Measurements from ENCODE around the gene MKI67. TPM values are rescaled to one million over a fixed set of nuclear protein-coding genes. Genes with fewer than 3 reads are reported as not detected.

Gene MKI67
- total and polyA plus RNA-seq, 8 donors, result 0.61 to 60.8 (median 7.7) TPM

DNA sequence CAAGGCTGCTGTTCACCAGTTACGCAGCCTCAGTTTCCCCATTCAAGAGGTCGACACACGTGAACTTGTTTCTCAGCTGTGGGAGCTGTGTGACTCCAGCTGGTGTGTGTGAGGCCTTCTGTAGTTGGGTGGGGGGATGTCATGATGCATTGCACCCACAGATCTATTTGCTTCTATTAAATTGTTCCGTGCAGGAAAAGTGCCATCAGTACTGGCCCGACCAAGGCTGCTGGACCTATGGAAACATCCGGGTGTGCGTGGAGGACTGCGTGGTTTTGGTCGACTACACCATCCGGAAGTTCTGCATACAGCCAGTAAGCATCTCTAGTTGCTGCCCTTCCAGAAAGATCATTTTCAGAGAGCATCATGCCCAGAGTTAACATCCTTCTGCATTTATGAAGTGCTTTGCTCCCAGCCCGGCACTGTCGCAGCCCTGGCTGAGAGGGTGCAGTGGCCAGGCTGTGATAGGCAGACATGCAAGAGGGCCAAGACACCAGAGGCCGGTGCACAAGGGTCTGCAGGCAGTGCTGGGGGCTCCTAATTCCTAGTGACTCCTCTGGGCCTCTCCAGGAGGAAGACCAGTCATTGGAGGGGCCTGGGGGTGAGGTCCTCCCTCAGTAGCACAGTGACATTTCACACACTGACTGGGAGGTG lies 60.2 kb downstream of the MKI67 start:
- no peak overlapping the region for H3K4me3 ChIP-seq
- H3K27ac ChIP-seq, result peak overlapping the region in 2 of 5 donors; percentile 81 to 87
- no peak for DNase-seq
- intact Hi-C loops (cut with DNase I; ENCODE audit: low total_unique reads), result no loop called here
- no peak for TF ChIP-seq POLR2AphosphoS5 (IDR thresholded peaks at IDR 0.05)
- peaks cover 13 to 39% (median 16%) of the 10 kb centered on the region in 4 donors for H3K4me1 ChIP-seq
- peaks cover 17 to 66% (median 49%) of the 10 kb centered on the region in 4 donors for H3K36me3 ChIP-seq
- H3K9me3 ChIP-seq, result no peaks in the 10 kb centered on the region
- WGBS, 5 donors, result 83 to 96% (median 92%) methylated on average over 13 of the region's 13 CpGs
- H3K27me3 ChIP-seq, result no peaks in the 10 kb centered on the region

DNA sequence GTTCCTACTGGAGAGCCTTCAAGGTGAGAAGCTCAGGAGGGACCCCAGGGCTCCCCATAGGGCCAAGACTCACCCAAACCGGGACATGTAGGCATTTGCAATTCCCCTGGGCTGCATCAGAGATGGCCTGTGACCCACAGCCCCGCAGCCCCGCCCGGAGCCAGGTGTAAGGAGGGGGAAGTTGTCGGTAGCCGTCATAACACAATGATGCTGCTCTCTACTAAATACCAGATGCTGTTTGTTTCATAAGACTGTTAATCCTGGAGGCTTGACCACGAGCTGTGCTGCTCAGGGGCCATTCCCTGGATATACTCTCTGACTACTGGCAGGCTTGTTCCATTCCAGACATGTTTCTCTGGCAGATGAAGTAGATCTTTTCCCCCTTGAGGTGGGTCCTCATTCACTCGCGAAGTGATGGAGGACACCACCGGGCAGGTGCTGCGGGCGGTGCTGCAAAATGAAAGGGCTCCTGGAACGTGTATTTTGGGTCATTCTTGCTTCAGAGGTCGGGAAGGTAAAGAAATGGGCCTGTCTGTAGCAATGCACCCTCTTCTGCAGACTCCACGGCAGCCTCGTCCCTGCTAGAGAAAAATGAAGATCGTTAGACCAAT lies 61.1 kb downstream of the MKI67 start:
- DNase-seq, result no peak
- Histone ChIP-seq H3K36me3 (peaks cover 14 to 66% (median 45%) of the 10 kb centered on the region in 4 donors), H3K27me3 (no peaks in the 10 kb centered on the region), H3K9me3 (no peaks in the 10 kb centered on the region), H3K27ac (peak overlapping the region; percentile 7 to 87 (median 61)), H3K4me1 (peaks cover 13 to 39% (median 16%) of the 10 kb centered on the region in 4 donors), H3K4me3 (peak overlapping the region in 1 of 4 donors; percentile 5)
- intact Hi-C loops (cut with DNase I; ENCODE audit: low total_unique reads), result no loop called here
- 70 to 76% (median 74%) methylated on average over 17 of the region's 17 CpGs for WGBS, 5 donors
- TF ChIP-seq POLR2A (IDR thresholded peaks at IDR 0.05) (no peak), POLR2AphosphoS5 (IDR thresholded peaks at IDR 0.05) (no peak), EP300 (IDR thresholded peaks at IDR 0.05) (no peak)
- TF ChIP-seq, protein P1, sequence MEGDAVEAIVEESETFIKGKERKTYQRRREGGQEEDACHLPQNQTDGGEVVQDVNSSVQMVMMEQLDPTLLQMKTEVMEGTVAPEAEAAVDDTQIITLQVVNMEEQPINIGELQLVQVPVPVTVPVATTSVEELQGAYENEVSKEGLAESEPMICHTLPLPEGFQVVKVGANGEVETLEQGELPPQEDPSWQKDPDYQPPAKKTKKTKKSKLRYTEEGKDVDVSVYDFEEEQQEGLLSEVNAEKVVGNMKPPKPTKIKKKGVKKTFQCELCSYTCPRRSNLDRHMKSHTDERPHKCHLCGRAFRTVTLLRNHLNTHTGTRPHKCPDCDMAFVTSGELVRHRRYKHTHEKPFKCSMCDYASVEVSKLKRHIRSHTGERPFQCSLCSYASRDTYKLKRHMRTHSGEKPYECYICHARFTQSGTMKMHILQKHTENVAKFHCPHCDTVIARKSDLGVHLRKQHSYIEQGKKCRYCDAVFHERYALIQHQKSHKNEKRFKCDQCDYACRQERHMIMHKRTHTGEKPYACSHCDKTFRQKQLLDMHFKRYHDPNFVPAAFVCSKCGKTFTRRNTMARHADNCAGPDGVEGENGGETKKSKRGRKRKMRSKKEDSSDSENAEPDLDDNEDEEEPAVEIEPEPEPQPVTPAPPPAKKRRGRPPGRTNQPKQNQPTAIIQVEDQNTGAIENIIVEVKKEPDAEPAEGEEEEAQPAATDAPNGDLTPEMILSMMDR (IDR thresholded peaks at IDR 0.05), result no peak

DNA sequence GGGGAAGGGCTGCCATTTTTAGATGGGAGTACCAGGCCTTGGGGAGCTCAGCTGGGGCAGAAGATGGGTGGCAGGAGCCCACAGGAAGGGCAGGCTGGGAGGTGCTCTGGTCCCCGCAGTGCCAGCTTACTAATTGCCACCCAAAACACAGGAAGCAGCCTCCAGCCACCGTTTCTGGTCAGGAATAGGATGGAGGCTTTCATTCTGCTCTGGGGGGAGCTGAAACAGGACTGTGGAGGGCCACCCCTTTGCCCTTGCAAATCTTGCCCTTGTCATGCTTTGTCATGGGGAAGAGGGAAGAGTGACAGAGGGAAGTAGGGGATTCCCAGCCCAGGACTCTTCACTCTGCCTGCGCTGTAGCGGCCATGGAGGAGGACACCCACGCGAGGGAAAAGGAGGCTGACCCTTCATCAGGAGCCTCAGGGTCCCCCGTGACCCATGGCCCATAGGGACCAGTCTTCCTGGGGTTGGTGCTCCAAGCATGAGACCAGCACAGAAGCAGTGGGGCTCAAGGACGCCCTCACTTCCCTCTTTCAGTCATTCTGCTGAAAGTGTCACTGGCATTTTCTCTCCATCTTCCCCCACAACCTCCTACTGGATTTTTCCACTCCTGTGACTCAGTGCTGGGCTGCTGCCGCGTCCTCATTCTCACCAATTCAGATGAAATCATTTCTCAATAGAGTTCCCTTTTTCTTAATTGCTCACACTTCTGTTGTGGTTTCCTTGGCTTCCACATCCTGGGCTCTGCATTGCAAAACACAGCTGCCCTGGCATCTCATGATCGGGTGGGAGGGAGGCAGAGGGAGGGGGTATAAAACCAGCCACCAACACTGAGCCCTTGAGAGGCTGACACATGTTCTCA lies 61.9 kb downstream of the MKI67 start:
- peak in 1 of 2 donors; percentile 64 for DNase-seq
- intact Hi-C loops (cut with DNase I; ENCODE audit: low total_unique reads), result no loop called here
- H3K27me3 ChIP-seq, result no peaks in the 10 kb centered on the region
- H3K36me3 ChIP-seq, result peaks cover 13 to 68% (median 44%) of the 10 kb centered on the region in 4 donors
- peak overlapping the region; percentile 22 to 87 (median 70) for H3K27ac ChIP-seq
- 64 to 79% (median 69%) methylated on average over 11 of the region's 11 CpGs for WGBS, 5 donors
- TF ChIP-seq EP300 (IDR thresholded peaks at IDR 0.05), result no peak
- peak in 1 of 3 donors; percentile 26 for TF ChIP-seq POLR2AphosphoS5 (IDR thresholded peaks at IDR 0.05)
- TF ChIP-seq, protein P1 (IDR thresholded peaks at IDR 0.05), result no peak
- no peak for TF ChIP-seq POLR2A (IDR thresholded peaks at IDR 0.05)
- peaks cover 13 to 39% (median 16%) of the 10 kb centered on the region in 4 donors for H3K4me1 ChIP-seq
- no peaks in the 10 kb centered on the region for H3K9me3 ChIP-seq
- H3K4me3 ChIP-seq, result no peak overlapping the region

DNA sequence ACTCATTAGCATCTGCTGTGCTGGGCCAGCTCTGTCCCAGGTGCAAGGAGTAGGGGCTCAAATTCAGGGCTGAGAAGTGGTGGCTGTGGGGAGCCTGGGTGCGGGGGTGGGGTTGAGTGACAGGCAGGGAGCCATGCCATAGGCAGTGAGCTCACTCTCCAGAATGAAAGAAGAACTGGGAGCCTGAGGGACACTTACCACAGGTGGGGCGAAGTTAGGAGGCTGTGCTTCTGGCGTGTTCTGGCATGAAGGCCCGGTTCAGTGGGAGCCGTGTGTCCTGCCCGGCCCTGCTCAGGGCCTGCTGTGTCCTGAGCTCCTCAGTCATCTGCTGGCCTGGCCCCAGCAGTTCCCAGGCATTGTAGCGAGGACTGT lies 62.5 kb downstream of the MKI67 start:
- intact Hi-C loops (cut with DNase I; ENCODE audit: low total_unique reads), result no loop called here
- H3K4me1 ChIP-seq, result peaks cover 13 to 39% (median 16%) of the 10 kb centered on the region in 4 donors
- H3K9me3 ChIP-seq, result no peaks in the 10 kb centered on the region
- DNase-seq, result no peak
- H3K27me3 ChIP-seq, result no peaks in the 10 kb centered on the region
- H3K36me3 ChIP-seq, result peaks cover 13 to 68% (median 44%) of the 10 kb centered on the region in 4 donors
- peak overlapping the region; percentile 10 to 87 (median 70) for H3K27ac ChIP-seq
- no peak overlapping the region for H3K4me3 ChIP-seq
- no peak for TF ChIP-seq EP300 (IDR thresholded peaks at IDR 0.05)
- WGBS, 5 donors, result 82 to 96% (median 85%) methylated on average over 7 of the region's 7 CpGs

Data from stomach (tissue), 9 donors.